Sciatic nerve (tissue), 2 donors: ENCODE data around the gene GRID1. TPM values are rescaled to one million over a fixed set of nuclear protein-coding genes. Genes with fewer than 3 reads are reported as not detected.

Source experiments
- ATAC-seq: fragments of 200-7000 bp; cut with Tn5 transposase; one replicate; pipeline ENCODE4 v1.9.1; 2020; ENCODE audit warnings: mild to moderate bottlenecking, moderate library complexity
- DNase-seq: peaks from one replicate; pipeline ENCODE4 v3.0.0-alpha.2; 2020; ENCODE audit warnings: low spot score
- intact Hi-C: fragments of 100-400 bp; cut with DNase I; formaldehyde crosslinking; loops from one replicate; pipeline ENCODE4 v1.14.2; 2022
- total RNA-seq: library from RNA; stranded (reverse); fragmentation: NEBNext Ultra II Directional; extraction: Animal tissue kit (Norgen Biotek cat#: 25700); gene quantifications from one replicate; pipeline ENCODE4 v1.2.1, GENCODE V29; 2021
- donor health status: DM: no; HTN: no; CAD: no.
- donor health status: DM: no; HTN: no; CAD: no.

Gene GRID1
- total RNA-seq, 1 donor from 2014 or later: 15.4 TPM

DNA sequence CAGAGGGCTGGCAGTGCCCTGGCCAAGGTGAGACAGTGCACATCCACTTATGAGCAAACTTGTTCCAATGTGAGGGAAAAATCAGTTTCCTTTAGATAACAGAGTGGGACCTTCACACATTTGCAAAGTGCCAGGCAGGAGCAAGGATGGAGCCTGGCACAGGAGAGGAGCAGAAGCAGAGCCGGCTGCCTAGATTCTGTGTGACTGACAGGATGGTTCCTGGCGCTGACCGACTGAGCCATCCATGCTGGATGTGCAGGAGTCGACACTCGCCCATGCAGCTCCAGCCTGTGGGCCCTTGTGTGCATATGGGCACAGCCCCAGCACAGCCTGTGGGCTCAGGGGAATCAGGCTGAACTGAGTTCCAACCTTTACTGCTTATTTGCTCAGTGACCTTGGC lies 346.5 kb downstream of the GRID1 start:
- DNase-seq: no peak
- no peak for ATAC-seq
- intact Hi-C loops: no loop called here

DNA sequence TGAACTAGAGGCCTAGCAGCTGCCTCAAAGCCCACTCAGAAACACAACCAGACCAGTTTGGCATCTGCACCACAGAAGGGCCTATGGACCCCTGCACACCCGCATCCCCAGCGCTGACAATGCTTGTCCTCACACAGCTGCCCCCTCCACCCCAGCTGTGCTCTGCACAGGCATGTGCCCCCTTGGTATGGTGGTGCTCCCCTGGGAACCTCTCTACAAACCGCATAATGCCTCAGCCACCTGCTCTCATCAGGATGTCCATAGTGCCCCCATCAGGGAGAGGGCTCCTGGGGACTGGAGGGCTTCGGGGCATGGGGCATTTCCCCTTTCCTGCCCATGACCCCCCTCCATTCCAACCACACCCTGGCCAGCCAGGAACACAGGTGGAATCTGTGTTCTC lies 347.5 kb downstream of the GRID1 start:
- ATAC-seq: no peak
- DNase-seq: no peak
- intact Hi-C loops: no loop called here

DNA sequence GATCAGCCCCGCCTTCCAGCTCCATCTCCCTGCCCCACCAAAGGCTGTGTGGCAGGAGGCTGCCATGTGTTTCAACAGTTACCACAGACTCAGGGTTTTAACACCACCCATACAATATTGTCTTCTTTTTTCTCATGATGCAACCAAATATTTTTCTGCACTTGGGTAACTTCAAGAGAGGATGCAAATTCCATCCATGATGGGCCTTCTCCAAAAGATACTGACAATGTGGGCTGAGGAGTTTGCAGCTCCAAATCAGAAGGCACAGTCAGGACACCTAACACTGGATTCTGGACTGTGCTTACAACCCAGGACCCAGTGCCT lies 347.9 kb downstream of the GRID1 start:
- ATAC-seq (no peak), DNase-seq (no peak)
- intact Hi-C loops: no loop called here

DNA sequence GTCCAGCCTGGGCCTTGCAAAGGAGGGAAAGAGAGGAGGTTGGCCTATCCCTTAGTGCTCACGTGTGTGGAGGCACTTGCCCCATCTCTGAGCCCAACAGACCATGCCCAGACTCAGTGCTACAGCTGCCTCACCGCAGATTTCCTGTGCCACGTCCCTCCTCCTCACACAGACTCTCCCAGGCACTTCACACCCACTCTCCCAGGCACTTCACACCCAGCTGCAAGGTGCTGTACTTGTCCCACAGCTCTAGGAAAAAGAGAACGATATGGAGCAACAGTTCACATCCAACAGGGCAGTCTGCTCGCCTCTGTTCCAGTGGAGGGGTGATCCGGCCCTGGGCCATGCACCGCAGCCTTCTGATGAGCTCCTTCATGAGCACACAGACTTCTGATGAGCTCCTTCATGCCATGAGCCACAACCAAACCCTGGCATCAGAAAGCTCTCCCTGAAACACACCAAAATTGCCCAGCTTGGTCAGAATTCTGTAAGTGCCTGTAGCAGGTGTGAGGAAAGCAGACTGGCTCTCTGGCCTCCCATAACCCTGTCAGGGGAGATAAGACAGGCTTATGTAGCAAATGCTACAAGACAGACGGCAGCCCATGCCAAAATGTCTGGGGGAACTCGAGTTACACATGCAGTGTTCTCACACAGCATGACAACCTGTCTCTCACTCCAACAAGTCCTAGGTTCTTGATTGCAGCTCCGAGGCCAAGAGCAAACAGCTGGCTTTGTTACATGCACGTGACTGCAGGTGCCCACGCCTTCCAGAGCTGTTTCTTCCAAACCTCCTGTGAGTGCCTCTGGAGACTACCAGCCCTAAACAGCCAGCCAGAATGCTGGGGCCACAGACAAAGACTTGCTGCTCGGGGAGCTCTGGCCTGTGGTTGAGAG lies 348.5 kb downstream of the GRID1 start:
- intact Hi-C loops: no loop called here
- ATAC-seq (no peak), DNase-seq (no peak)

DNA sequence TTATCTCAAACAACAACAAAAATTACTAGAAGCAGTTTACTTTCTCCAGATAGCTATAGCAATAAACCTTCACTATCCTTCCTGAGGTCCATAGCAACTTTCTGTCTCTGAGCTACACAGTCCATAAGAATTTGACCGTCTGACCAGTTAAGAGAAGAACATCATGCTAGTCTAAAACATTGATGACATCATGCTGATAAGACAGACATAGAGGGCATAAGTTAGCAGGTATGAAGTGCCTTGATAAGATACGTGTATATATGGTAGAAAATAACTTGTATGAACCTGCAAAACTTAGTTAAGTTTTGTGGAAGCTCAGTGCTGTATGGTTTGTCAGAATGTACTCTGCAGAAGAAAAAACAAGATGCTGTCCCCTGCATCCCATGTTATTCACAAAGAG lies 353.0 kb downstream of the GRID1 start:
- ATAC-seq: no peak
- no peak for DNase-seq
- intact Hi-C loops: no loop called here

DNA sequence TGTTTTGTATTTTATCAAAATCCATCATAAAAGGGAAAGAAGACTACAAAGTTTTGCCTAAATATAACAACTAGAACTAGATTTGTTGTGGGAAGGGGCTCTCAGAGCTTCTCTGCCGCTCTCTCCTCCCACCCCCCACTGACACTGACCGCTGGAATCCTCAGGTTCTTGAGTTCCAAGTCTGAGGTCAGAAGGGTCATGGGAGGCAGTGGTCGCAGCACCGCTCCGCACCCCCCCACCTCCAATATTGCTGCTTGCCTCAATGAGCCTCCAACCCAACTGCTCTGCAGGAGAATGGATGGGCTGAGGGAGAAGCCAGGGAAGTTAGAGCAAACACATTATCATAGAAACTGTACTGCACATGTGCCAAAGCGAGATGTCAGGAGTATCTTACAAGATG lies 359.4 kb downstream of the GRID1 start:
- intact Hi-C loops: no loop called here
- DNase-seq (no peak), ATAC-seq (no peak)

DNA sequence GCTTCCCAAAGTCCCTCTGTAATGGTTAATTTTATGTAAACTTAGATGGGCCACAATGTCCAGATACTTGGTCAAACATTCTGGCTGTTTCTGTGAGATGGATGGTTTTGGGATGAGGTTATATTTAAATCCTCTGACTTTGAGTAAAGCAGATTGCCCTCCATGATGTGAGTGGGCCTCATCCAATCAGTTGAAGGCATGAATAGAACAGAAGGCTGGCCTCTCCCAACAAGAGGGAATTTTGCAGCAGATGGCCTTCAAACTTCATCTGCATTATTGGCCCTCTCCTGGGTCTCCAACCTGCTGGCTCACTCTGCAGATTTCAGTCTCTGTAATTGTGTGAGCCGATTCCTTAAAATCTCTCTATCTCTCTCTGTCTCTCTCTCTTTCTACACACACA lies 362.3 kb downstream of the GRID1 start:
- no peak for ATAC-seq
- no peak for DNase-seq
- intact Hi-C loops: no loop called here

DNA sequence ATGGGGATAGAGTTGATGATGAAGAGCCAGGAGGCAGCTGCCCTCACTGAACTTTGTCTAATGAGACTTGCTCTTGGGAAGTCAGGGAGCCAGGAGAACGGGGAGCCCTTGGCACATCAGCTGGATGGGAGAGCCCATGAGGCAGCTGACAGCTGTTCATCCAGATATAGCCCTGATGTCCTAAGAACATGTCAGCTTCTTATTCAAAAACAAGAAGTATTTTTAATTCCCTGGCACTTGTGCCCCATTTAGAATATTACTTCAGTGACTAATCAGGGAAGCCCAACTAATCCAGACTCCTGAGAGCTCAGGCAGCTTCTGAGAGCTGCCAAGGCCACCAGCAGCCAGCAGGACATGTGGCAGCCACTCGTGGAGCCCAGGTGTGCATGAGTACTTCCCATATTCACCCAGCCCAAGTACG lies 363.4 kb downstream of the GRID1 start:
- intact Hi-C loops: no loop called here
- ATAC-seq (no peak), DNase-seq (no peak)

DNA sequence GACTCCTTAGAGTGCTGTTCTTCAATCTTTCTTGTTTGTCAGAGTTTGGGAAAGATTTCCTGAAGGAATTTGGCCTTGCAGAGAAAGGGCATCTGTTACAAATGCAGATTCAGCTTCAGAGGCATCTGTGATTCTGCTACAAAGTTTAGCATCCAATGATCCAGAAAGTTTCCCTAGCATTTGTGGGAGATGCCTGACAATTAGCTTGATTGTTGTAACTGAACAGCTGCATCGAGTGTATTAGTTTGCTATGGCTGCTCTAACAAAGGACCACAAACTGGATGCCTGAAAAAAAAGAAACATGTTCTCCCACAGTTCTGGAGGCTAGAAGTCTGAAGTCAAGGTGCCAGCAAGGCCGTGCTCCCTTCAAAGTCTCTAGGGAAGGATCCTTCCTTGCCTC lies 365.1 kb downstream of the GRID1 start:
- ATAC-seq: no peak
- intact Hi-C loops: no loop called here

DNA sequence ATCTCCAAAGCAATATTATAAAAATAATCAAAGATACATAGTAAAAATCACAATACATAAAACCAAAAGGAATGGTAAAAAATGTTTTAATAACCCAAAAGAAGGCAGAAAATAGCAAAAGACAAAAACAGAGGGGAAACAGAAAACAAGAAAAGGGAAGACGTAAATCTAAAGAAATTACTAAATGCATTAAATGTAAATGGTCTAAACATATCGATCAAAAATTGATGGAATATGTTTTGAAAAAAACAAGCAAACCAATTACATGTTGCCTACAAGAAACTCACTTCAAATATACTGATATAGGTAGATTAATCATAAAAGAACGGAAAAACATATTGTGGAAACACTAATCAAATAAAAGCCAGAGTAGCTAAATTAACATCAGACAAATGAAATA lies 369.1 kb downstream of the GRID1 start:
- intact Hi-C loops: no loop called here
- ATAC-seq (no peak), DNase-seq (no peak)

More for the DNA sequence above, 365.1 kb downstream of the GRID1 start:
- no peak for DNase-seq

DNA sequence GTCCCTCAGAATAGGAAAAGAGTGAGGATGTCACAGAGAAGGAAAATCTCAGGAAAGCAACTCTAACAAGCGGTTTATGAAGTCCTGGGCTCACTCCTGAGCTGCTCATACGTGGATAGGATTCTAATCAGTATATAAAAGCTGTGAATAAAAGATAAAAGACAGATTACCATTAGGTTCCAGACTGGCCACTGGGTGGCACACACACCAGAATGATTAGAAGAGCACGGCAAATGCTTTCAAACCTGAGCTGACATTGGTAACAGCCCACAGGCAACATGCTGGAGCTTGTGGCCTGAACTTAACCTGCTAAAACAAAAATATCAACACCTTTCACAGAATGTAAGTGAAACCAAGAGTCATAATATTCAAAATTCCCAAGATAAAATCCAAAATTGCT lies 370.8 kb downstream of the GRID1 start:
- intact Hi-C loops: no loop called here
- DNase-seq: no peak
- no peak for ATAC-seq

DNA sequence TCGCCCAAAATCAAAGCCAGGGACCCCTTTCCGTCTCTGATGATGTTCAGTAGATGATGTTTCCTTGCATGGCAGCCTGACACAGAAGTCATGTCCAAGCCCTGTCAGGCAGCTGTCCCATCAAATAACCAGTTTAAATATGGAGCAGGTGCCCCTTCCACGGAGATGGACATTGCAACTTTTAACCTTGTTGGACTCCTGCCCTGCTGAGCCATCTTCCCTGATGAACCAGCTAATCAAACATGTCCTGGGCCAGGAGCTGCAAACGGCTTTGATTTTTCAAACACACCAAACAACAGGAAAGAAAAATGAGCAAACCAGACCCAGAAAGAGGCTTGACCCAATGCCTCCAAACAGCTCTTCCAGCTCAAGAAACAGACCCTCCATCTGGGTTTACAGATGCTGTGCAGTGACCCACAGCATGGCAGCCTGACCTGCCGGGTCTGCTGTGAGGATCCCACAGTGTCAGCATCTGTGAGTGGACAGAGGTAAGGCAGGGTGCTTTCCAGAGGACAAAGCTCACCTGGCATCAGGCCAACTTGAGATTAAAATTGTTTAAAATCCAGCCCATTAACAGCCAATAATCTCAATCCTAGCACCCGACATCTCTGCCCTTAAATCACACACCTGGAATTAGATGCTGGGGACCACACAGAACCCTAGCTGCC lies 372.6 kb downstream of the GRID1 start:
- DNase-seq (no peak), ATAC-seq (no peak)
- intact Hi-C loops: no loop called here

DNA sequence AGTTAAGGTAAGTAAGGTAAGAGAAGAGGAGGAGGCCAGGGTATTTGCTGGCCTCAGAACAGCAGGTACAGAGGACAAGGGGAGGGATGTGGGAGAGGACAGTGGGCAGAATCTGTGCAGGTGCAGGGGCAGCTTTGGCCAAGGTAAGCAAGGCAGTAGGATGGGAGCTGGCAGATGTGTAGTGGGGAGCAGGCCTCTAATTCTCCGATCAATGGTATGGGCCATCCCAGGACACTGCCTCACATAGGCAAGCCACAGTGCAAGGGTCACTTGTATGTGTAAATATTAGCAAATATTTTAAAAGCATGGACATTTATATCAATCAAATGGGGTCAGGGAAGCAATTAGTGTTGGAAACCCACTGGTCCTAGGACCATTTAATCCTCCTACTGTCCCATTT lies 373.5 kb downstream of the GRID1 start:
- intact Hi-C loops: no loop called here
- DNase-seq (no peak), ATAC-seq (no peak)

DNA sequence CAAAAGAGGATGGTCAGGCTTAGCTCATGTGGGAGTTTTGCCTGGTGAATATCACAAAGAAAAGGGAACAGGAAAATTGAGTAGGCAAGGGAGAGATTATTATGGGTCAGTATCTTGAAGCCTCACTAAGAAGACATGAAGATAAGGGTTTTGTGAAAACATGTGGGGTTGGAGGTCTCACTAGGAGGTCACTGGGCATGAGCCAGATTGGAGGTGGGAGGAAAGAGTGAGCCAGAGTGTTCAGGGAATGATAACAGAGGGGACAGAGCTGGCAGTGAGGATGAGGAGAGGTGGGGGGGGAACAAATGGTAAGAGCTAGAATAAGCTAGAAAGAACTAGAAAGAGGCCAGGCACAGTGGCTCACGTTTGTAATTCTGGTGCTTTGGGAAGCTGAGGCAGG lies 374.3 kb downstream of the GRID1 start:
- DNase-seq: no peak

DNA sequence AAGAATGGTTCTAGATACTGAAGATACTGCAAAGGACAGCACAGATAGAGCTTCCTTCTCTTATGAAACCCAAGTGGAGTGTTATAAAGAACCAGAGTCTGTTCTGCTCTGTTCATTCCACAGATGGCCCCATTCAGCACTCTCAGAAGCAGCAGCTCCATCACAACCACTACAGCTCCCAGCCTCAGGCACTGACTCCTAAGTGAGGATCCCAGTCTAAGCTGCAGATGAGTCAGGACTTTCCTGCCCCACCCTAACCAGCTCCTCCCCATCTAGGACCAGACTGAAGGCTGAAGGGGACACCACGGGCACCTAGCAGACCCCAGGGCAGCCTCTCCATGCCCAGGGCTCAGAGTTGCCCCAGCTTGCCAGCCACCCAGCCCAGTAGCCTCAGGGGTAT lies 379.8 kb downstream of the GRID1 start:
- no peak for ATAC-seq

More for the DNA sequence above, 374.3 kb downstream of the GRID1 start:
- intact Hi-C loops: no loop called here
- ATAC-seq: no peak

DNA sequence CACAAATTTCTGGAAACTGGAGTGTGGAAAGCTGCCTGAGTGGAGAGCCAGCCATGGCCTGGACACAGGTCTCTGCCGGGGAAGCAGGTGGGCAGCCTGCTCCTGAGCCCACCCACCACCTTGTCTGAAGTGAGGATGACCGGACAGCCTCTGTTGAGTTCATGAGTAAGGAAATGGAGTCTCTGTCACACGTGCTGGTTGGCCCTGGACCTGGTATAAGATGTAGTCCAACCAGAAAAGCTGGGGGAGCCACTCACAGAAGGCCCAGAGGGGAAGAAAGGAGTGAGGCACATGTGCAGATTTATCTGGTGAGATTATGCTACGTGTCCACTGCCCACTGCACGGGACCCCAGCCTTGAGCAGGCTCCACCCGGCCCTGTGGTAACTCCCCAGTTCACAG lies 383.5 kb downstream of the GRID1 start:
- no peak for ATAC-seq
- DNase-seq: no peak
- intact Hi-C loops: no loop called here

More for the DNA sequence above, 379.8 kb downstream of the GRID1 start:
- intact Hi-C loops: no loop called here
- DNase-seq: no peak

DNA sequence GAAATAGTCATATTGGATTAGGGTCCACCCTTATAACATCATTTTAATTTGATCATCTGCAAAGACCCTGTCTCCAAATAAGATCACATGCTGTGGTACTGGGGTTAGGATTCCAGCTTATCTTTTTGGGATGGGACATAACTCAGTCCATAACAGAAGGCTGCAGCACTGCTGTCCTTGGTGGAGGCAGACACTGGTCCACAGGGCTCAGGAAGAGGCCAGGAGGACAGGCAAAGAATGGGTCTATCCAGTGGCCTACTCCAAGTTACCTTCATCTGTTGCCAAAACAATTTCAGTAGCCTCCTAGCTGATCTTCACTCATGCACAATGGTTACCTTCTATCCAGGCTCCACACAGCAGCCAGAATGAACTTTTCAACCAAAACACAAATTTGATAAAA lies 387.0 kb downstream of the GRID1 start:
- ATAC-seq (no peak), DNase-seq (no peak)
- intact Hi-C loops: no loop called here

DNA sequence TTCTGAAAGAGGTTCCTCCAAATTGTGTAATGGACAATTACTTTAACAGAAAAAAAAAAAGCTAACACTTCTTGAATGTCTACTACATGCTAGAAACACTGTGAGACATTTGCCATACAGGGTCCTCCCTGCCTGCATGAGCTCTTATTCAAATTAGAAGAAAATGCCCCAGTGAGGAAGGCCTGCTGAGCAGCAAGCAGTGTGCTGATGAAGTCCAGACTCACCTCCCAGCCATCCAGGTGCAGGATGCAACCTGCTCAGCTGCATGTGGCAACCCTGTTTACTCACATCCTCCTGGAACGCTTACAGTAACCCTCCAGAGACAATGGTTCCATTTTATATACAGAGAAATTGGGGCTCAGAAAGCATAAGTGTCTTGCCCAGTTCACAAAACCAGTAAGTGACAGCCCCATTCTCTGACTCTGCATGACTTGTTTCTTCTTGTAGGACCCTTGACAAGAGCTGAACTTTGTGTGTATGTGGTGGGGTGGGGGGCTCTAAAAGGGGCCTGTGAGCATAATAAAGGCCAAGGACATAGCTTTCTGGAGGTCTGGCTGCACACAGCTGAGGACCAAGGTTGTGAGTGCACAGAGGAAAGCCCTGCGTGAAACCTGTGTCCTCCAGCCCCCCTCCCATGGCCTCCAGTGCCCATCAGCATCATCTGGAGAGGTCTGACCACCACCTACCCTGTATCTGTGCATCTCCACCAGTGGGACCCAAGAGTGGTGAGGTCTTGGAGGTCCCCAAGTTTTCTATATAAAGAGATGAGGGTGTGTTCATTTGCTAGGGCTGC lies 387.8 kb downstream of the GRID1 start:
- DNase-seq: no peak
- no peak for ATAC-seq
- intact Hi-C loops: no loop called here

DNA sequence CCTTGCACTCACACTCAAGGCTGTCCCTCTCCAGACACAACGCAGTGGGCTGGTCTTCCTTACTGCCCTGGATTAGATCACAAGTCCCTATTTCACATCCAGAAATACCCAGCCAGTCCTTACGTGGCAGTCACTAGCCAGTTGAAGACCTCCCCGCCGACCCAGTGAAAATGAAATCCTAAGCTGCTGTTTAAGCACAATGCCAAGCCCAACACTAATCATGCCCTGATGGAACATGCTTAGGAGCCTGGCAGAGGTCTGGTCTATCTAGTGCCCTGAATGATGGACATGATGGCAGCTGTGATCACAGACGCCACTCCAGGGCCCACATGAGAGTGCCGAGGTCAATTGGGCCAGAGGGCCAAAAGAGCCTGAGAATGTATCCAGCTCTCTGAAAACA lies 389.0 kb downstream of the GRID1 start:
- intact Hi-C loops: no loop called here
- ATAC-seq (no peak), DNase-seq (no peak)

DNA sequence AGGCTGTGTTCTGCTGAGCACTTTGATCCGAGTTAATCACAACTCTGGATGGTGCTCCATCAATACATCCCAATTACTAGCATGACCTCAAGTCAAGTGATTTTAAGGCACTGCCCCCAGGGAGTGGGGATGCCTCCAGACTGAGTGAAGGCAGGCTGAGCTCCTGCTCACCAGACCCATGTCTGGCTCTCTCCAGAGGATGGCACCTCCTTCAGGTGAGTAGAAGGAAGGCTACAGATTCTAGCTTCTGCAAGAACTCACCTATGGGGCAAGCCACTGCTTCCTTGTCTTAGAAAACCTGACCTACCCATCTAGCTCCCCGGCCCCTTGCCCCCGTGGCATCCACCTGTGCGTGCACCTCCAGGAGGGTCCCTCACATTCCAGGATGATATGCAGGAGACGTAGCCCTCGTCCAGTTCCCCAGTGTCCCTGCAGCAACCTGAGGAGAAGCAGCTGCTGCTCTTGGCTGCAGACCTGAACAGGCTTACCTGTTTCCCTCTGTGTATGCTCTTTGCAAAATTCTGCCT lies 390.3 kb downstream of the GRID1 start:
- ATAC-seq (no peak), DNase-seq (no peak)
- intact Hi-C loops: no loop called here
